HTERT RPE-1 (cell line): ENCODE data around the gene AHDC1.

Source experiments
- in situ Hi-C: fragments of 300-500 bp; cut with MboI; formaldehyde crosslinking; loops from 4 replicates; pipeline ENCODE4 v1.14.3; 2020; ENCODE audit warnings: low sequenced_read_pairs

Gene AHDC1

DNA sequence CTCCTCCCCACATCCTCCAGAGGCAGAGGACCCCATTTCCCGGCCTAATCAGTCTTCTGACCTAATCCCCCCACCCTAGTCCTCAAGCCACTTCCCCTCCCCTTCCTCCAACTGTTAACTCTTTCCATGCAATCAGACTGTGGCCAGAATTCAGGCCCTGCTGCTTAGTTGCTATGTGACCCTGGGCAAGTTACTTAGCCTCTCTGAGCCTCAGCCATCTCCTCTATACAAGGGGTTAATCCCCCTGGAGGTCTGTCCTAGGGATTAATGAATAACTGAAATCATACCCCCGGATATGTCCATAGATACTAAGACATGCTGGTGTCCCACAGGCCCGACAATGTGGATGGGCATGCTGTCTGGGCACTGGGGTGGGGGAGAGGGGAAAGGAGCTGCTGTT lies 18.3 kb downstream of the AHDC1 start:
- in situ Hi-C loops: no loop called here

DNA sequence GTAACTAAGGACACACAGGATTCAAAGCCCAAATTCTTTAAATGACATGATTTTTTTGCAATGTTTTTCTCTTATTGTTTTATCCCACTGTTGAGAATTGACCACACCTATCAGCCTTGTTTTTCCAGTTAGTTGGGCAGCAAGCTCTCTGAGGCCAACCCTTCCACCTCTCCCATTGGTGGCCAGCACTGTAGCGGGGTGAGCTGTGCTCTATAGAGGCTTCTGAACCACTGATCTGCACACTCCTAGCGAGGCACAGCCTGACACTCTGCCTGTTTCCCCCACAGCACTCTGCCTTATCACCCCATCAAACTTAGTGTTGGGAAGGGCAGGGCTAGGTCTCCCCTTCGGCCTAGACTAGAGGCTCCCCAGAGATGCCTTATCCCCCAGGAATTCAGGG lies 19.5 kb downstream of the AHDC1 start:
- in situ Hi-C loops: no loop called here

DNA sequence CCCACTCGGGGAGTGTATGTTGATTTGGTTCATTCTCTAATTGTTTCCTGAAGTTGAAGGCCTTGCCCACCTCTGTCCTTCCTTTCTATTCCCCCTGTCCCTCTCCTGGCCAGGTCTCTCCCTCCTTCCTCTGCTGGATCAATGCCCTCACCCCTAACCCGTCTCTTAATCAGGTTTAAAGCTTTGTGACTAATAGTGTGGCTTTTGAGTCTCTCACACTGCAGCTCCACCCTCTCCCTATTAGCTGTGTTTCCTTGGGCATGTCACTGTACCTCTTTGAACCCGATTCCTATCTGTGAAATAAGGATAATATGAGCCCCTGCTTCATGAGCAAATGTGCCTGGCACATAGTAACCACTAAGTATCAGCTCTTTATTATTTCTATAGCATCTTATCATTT lies 20.5 kb downstream of the AHDC1 start:
- in situ Hi-C loops: no loop called here

DNA sequence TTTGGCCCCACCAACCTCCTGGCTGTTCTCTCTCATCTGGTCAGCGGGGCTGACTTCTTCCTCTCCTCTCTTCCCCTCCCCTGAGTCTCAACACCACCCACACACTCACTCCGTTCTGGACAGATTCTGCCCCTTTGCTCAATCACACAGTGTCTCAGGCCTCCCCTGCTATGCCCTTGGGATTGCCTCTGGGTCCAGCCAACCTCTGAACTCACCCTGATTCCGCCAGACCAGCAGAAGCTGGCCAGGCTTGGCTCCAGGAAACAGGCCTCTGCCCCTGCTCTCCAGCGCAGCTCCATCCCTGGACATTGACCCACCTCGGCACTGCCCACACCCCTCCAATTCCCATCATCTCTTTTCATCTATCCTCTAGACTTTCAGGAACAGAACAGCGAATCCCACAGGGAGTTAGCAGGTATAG lies 22.1 kb downstream of the AHDC1 start:
- in situ Hi-C loops: no loop called here

DNA sequence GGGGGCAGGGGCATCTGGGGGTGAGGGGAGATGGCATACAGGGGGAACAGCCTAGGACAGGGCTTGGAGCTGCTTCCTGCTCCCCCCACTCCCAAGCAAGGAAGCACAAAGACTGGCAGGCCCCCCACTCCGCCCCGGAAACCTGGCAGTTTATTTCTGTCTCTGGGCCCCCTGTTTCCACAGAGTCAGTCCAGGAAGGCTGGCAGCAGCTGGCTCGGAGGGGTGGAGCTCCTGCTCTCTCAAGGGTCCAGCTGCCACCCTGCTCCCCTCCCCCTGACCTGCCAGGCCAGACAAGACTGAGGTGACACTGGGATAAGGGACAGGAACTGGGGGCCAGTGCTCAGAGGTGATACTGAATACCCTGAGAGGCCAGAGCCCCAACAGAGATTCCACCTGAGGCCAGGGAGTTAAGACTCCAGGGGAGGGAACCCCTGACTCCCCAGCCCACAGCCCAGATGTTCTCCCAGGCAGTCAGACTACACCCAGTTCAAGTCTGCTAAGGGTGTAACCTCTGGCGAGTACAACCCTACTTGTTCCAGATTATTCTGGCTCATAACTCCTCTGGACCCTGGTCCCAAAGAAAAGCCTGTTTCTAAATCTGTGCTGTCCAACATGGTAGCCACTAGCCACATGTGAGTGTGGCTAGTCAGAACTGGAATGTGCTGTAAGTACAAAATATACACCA lies 26.3 kb downstream of the AHDC1 start:
- in situ Hi-C loops: no loop called here

DNA sequence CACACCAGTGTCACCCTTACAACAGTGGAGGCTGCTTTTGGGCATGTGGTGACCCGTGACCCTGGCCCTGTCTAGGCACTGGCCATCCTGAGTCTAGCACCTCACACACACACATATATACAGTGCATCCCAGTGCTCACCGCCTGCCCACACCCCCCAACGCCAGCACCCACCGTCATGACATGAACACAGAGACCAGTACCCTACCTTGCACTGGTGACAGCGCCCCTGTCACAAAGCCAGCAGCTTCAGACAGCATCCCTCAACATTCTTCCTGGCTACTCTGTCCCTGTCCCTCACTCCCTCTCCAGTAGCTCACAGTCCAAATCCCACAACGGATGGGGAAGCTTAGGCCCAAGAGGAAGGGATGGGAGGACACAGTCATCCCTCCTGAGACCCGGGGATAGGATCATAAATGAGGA lies 27.1 kb downstream of the AHDC1 start:
- in situ Hi-C loops: no loop called here

DNA sequence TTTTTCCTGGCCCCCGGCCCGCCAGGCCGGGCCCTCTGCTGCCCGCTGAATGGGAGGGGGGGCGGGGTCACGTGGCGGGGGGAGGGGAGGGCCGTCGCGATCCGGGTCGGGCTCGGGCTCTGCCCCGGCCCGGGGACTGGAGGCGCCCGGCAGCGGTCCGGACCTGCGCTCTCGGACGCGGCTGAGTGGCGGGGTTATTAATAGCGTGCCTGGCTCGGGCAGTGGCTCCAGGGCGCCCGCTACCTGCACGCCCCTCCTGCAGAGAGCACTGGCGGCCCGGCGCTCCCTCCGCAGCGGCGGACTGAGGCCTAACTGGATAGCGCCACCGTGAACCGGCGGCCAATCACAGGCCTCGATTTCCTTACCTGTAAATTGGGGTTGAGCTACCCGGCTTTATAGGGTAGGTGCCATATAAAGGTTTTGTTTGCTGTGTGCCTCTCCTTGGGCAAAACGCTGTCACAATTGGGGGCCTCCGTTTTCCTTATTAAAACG lies 28.1 kb downstream of the AHDC1 start:
- in situ Hi-C loops: no loop called here

DNA sequence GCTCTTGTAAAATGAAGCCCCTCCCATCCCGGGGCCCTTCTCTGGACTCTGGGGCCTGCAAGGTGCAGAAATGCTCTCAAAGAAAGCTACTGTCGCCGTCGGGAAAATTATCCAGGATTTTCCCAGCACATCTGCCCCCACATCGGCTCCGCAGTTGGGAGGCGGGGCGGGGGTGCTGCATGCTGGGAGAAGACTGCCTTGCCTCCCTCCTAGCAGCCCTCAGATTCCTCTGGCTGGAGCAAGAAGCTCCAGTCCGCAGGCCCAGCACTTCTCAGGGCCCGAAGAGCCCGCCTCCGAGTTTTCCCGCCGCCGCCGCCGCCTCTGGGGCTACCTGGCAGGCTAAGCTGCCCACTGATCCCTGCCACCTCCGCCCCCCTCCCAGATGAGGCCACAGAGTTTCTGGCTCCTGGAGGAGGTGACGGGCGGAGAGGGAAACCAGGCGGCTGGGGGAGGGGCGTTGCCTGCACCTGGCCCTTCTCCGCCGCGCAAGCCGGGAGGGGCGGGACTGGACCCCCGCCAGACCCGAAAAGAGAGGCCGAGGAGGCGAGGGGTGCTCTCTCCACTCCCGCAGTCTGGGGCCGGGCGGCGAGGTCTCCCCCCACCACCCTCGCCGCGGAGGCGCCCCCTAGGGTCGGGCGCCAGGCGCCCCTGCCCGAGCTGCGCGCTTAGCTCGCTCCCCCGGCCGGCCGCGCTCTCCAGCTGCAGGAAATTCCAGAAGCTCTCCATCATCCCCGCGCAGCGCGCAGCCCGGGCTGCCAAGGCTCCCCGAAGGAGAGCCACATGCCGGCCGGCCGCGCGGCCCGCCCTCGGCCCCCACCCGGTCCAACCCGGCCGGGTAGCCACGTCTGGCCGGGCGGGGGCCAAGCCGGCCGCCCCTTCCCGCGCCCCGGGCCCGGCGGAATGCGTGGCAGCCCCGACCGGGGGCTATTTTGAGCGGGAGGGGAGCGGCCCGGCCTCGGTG lies 28.8 kb downstream of the AHDC1 start:
- in situ Hi-C loops: no loop called here

DNA sequence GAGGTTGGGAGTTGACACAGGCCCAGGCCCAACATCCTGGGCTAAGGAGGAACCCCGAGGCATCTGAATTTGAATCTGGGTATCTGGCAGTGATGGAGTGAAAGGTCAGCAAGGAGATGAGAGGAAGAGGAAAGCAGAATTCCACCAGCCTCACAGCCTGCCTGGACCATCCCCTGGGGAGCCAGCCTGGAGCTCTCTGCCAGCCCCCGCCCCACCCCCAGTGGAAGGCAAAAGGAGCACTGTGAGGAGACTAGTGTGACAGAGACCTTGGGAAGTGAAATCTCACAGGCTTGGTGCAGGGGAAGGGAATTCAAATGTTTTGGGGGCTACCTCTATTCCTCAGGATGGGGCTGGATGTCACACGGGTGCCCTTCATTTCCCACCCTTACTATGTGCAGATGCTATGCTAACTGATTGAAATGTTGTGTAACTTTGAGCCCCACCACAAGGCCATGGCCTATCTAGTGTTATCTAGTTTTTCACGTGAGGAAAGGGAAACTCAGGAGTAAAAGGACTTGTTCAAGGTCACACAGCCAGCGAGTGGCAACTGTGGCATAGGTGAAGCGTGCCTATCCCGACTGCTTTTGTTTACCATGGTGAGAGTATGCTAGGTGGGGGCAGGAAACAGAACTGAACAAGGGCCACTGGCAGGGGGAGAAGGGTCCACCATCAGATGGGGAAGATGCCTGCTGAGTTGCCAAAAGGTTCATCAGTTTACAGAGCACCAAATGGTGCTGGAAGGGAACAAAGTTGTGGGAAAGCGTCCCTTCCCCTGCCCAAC lies 29.8 kb downstream of the AHDC1 start:
- in situ Hi-C loops: no loop called here

DNA sequence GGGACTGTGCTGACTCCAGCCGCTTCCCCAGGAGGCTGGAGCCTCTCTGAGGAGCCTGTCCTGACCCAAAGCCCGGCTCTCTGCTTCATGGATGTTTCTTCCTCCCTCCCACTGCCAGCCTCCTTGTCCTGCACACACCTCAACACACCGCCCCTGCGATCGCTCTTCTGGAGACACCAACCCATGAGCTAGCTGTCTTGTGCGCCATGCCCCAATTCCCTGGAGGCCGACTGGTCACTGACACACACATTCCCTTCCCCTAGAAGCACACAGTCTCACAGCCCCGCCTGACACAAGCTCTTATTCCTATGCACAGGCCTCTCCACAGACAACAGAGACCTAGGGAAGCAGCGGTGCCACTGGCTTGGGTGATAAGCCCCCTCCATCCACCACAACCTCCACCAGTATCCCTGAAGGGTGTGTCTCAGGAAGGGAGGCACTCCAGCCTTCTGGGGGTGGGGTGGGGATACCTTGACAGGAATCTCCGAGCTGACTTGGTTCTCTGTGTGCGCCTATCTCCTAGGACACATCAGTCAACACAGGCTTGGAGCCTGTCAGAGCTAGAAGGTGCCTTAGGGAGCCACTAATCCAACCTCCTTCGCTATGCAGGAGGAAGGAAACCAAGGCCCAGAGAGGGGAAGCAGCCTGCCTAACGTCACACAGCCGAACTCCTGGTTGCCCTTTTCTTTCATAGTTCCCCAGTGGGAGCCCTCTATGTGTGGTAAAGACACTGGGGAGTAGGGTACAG lies 31.1 kb downstream of the AHDC1 start:
- in situ Hi-C loops: no loop called here

DNA sequence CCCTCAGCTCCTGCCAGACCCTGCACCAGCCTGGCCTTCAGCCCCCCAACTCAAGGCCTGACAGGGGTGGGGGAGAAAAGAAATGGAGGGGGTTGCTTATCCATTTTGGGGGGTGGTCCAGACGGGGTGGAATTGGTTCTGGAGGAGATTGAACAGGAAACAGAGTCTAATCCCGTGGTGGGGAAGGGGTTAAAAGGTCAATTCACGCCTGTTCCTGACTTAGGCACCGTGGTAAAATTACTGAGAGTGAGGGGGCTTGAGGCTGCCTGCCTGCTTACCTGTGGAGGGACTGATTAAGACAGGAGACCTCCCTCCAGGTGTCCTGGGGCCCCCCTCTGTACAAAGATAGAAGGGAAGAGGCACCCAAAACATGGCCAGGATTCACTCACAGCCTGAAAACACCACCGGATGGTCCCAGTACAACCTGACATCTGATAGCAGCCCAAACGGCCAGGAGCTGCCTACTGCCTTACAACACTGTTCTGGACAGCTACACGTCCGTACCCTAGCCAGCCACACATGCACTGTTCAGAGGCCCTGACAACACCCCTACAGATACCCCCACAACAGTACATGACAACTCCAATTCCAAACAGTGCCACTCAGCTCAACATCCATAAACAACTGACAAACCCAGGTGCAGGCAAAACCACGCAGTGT lies 31.8 kb downstream of the AHDC1 start:
- in situ Hi-C loops: no loop called here

DNA sequence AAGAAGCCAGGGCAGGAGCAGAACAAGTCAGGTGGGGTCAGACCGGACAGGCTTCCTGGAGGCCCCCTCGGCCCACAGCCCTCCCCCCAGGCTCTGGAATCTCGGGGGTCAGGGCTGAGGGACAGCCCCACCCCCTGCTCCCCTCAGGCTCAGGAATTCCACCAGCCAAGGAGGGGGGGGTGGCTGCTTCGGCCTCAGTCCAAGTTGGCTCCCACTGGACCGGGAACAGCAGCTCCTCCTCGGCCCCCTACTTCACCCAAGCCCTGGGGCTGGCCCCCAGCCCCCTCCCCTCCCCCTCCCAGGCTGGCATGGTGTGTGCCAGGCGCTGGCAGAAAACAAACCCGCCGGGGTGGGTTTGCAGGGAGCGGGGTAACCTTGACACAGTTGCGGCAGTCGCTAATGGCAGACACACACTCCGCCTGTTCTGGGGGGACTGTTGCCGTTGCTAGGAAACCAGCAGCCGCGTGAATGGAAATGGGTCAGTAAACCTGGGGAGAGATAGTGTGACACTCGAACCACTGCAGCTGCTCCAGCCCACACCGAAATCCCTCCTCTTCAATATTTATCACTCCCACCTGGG lies 32.4 kb downstream of the AHDC1 start:
- in situ Hi-C loops: no loop called here

DNA sequence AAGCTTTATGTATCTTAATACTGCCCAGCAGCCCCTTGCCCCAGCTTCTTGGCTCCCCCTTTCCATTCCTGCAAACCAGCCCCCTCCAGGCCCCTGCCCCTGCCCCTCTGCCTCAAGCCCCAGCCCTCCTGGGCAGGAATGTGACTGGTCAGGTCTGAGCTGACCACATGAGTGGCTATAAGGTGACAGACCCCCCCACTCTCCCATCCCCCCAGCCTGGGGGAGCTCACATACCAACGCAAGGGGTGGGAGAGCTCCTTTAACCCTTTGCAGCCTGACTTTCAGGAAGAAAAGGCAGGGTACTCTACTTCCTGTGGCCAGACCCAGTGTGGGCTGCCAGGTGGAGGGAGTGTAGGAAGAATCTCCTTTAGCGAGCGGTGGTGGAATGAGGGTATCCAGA lies 33.2 kb downstream of the AHDC1 start:
- in situ Hi-C loops: no loop called here

DNA sequence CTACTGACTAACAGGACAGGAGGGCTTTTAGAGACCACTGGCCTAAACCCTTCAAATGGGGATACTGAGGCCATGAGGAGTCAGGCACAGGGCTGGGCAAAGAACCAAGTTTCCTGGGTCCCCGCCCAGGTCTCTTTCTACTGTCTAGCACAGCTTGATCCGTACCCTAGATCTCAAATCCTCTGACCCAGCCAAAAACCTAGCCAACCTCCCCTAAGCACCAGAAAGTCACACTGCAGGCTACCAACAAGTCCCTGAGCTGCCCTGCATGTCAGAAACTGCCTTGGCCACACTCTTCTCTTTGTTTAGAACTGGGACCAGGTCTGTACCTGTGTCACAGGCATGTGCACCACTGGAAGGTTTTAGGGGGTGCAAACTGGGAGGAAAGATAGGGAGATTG lies 33.6 kb downstream of the AHDC1 start:
- in situ Hi-C loops: no loop called here

DNA sequence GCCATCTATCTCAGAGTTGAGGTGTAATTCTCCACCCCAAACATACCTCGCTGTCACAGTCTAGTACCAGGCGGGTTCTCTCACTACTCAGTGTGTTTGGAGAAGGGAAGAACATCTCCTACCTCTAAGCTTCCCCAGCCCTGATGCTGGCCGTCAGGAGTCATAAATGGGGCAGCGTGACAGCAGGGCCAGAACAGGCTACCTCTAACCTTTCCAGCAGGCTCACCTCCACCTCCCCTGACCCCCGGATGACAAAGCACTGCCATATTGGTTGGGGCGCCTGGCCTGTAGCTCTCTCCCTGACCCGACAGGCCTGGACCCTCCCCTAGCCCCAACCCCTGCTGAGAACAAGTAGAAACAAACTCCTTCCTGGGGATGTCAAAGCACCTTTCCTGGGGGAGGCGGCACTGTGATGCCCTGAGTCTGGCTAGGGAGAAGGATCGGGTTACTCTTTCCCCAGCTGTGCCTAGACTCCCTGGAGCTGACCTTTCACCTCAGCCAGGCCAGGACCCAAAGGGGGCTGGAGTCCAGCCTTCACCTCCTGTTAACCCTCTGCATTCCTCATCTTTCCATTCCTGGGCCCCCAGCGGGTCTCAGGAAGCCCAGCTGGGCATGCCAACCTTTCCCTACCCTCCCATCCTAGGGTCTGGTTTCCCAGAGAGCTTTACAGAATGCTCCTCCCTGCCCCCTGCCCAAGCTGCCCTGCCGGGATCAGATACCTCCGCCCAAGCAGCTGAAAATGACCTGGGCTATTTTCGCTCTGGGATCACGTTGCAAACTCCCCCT lies 34.2 kb downstream of the AHDC1 start:
- in situ Hi-C loops: no loop called here

DNA sequence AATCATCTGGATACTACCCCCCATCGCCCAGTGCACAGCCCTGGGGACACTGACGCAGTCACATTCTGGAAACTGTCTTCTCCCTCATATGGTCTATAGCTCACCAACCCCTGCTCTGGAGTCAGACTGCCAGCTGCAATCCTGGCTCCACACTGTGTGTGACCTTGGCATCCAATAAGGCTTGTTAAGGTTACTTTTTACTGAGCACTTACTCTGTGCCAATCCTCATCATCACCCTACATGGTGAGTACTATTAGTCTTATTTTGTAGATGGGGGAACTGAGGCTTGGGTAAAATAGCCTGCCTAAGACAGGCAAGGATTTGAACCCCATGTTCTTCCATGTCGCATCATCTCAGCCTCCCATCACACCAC lies 34.9 kb downstream of the AHDC1 start:
- in situ Hi-C loops: no loop called here

DNA sequence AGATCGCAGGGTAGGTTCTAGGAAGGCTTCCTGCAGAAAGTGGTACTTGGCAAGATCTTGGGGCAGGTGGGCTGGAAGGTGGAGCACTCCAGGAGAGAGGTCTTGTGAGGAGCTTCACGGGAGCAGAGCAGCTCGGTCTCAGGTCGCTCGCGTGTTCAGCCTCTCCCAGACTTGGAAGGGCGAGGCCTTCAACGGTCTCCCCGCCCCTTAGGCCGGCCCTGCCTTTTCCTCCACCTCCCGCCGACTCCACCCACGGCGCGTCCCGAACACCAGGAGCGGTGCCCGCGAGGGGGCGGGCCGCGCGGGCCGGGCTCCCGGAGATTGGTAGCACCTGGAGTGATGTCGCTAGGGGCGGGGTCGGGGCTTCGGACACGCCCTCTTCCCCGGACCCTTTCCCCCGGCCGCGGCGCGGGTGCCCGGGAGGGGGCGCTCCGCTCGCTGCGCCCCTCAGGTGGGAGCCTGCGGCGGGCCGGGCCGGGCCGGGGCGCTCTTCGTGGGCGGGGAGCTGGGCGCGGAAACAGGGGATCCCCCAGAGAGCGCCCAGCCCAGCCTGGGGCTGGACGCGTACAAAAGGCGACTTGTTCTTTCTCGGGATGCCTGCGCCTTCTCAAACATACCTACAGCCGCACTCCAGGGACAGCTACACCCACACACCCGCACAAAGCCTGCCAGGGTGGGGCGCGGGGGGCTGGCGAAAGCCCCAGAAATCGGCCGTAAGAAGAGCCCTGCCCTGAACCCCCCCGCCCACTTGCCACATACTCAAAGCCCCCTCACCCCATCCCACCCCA lies 35.5 kb downstream of the AHDC1 start:
- in situ Hi-C loops: no loop called here

DNA sequence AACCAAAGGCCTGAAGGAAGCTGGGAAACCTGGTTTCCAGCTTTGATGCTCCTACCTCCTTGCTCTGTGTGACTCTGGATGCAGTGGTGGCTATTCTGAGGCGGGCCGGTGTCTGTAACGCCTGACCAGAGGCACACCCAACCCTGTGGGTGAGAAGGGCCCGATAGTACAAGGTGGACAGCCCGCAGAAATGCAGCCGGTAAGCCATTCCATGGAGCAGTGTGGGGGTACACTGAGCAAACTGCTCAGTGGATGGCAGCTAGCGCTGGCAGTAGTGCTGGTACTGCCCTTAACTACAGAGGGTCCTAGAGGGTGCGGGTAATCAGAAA lies 36.0 kb downstream of the AHDC1 start:
- in situ Hi-C loops: no loop called here
